Measurements from ENCODE around the gene MED16.

Gene MED16

DNA sequence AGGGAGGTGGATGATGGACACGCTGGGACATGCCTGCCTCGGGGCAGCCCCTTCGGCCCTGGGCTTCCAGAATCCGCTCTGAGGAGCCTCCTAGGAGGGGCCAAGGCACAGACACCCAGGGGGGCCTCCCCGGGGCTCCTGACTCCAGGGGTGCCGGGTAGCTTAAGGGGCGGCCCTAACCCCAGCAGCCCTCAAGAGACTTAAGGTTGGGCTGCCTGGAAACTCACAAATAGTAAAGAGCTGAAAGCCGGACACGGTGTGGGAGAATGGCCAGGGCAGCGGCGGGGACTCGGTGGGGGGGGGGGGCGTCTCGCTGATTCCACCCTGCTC is 40.5 kb upstream of the MED16 start:
- H2AFZ ChIP-seq (ENCODE audit: low read depth, low read length, severe bottlenecking): no peak overlapping the region
- H3F3A ChIP-seq (ENCODE audit: insufficient read depth): no peaks in the 10 kb centered on the region
- H3K79me2 ChIP-seq (ENCODE audit: insufficient read depth, low read length): no peaks in the 10 kb centered on the region
- no peak overlapping the region for H3K4me2 ChIP-seq (ENCODE audit: low read depth, low read length, poor library complexity, severe bottlenecking)
- no peak overlapping the region for H3K9ac ChIP-seq (ENCODE audit: low read length)
- no peaks in the 10 kb centered on the region for H3K9me3 ChIP-seq (ENCODE audit: insufficient read depth, low read length)
- TF ChIP-seq, protein P1, sequence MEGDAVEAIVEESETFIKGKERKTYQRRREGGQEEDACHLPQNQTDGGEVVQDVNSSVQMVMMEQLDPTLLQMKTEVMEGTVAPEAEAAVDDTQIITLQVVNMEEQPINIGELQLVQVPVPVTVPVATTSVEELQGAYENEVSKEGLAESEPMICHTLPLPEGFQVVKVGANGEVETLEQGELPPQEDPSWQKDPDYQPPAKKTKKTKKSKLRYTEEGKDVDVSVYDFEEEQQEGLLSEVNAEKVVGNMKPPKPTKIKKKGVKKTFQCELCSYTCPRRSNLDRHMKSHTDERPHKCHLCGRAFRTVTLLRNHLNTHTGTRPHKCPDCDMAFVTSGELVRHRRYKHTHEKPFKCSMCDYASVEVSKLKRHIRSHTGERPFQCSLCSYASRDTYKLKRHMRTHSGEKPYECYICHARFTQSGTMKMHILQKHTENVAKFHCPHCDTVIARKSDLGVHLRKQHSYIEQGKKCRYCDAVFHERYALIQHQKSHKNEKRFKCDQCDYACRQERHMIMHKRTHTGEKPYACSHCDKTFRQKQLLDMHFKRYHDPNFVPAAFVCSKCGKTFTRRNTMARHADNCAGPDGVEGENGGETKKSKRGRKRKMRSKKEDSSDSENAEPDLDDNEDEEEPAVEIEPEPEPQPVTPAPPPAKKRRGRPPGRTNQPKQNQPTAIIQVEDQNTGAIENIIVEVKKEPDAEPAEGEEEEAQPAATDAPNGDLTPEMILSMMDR (IDR thresholded peaks at IDR 0.05; ENCODE audit: insufficient read depth, low read length, poor library complexity, severe bottlenecking): no peak
- no peak for TF ChIP-seq EZH2phosphoT487 (conservative IDR thresholded peaks at IDR 0.05; ENCODE audit: low read length)
- H3K4me3 ChIP-seq (ENCODE audit: insufficient read depth, low read length, poor library complexity, severe bottlenecking): no peak overlapping the region
- H3K9me2 ChIP-seq (replicated peaks; ENCODE audit: insufficient read depth, low read length): no peaks in the 10 kb centered on the region
- no peaks in the 10 kb centered on the region for H4K20me1 ChIP-seq (ENCODE audit: low read depth, low read length)
- H3K27me3 ChIP-seq (ENCODE audit: low read length): no peaks in the 10 kb centered on the region
- no peaks in the 10 kb centered on the region for H3K36me3 ChIP-seq (ENCODE audit: low read length)
- no peak overlapping the region for H3K27ac ChIP-seq (ENCODE audit: low read depth, low read length)

DNA sequence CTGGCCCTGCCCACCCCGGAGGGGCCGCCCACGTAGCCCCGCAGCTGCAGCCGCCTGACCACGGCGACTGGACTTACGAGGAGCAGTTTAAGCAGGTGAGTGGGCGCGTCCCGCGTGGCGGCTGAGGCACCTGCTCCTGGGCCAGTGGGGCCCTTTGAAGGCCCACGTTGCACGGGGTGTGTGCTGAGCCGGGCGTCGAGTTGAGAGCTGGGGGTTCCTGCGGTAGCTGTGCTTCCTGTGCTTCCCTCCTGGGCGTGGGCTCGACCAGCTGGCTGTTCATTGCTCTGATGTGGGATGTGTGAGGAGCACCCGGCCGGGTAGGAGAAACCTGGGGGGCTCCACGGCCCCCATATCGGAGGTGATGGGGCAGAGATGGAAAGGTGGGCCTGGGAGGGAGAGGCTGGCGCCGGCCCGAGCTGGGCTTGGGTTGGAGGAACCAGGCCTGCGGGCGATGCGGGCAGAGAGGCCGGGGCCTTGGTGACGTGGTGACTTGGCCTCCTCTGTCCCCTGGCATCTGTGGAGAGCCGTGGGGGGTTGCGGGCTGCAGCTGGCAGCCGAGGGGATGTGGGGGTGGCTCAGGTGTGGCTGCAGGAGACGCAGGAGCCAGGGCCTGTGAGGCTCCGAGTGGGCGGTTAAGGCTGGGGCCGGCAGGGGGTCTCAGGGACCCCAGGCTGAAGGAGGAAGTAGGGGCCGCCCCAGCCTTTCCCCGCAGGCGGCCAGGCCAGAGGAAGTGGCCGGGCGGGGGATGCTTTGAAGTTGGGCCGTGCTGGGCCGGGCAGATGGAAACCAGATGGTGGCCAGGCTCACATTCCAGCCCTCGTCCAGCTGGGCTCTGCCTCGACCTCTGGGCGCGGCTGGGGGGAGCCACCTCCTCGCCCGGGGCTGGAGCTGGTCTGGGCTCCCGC is 39.9 kb upstream of the MED16 start:
- no peaks in the 10 kb centered on the region for H3K9me3 ChIP-seq (ENCODE audit: insufficient read depth, low read length)
- no peaks in the 10 kb centered on the region for H3K36me3 ChIP-seq (ENCODE audit: low read length)
- H3K27me3 ChIP-seq (ENCODE audit: low read length): no peaks in the 10 kb centered on the region
- H3F3A ChIP-seq (ENCODE audit: insufficient read depth): no peaks in the 10 kb centered on the region
- H4K20me1 ChIP-seq (ENCODE audit: low read depth, low read length): no peaks in the 10 kb centered on the region
- no peak overlapping the region for H3K27ac ChIP-seq (ENCODE audit: low read depth, low read length)
- H3K79me2 ChIP-seq (ENCODE audit: insufficient read depth, low read length): no peaks in the 10 kb centered on the region
- no peaks in the 10 kb centered on the region for H3K9me2 ChIP-seq (replicated peaks; ENCODE audit: insufficient read depth, low read length)
- no peak overlapping the region for H2AFZ ChIP-seq (ENCODE audit: low read depth, low read length, severe bottlenecking)
- TF ChIP-seq, protein P1 (IDR thresholded peaks at IDR 0.05; ENCODE audit: insufficient read depth, low read length, poor library complexity, severe bottlenecking): no peak
- TF ChIP-seq EZH2phosphoT487 (conservative IDR thresholded peaks at IDR 0.05; ENCODE audit: low read length): no peak
- no peak overlapping the region for H3K4me2 ChIP-seq (ENCODE audit: low read depth, low read length, poor library complexity, severe bottlenecking)
- no peak overlapping the region for H3K9ac ChIP-seq (ENCODE audit: low read length)
- H3K4me3 ChIP-seq (ENCODE audit: insufficient read depth, low read length, poor library complexity, severe bottlenecking): no peak overlapping the region

DNA sequence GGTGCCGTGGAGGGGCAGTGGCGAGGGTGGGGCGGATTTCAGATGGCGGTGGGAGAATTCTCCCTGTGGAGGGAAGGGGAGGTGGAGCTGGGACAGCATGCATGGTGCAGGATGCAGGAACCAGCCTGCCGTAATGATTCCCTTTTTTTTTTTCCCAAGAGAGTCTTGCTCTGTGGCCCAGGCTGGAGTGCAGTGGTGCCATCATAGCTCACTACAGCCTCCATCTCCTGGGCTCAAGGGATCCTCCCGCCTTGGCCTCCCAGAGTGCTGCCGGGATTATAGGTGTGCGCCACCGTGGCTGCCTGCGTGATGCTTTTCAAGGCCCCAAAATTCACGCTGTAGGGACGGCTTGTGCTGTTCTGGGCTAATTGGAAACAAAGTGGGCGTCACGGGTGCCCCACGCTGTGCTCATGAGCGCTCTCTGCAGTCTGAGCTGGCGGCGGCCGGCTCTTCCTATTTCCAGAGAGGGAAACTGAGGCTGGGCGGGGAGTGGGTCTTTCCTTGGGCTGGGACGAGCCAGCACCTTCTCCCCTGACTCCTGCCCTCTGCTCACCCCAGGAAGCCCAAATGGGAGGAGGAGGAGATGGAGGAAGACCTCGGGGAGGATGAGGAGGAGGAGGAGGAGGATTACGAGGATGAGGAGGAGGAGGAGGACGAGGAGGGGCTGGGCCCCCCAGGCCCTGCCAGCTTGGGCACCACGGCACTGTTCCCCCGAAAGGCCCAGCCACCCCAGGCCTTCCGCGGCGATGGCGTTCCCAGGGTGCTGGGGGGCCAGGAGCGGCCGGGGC is 39.1 kb upstream of the MED16 start:
- H3K9me3 ChIP-seq (ENCODE audit: insufficient read depth, low read length): no peaks in the 10 kb centered on the region
- H3K27ac ChIP-seq (ENCODE audit: low read depth, low read length): no peak overlapping the region
- no peaks in the 10 kb centered on the region for H3K36me3 ChIP-seq (ENCODE audit: low read length)
- no peaks in the 10 kb centered on the region for H3K27me3 ChIP-seq (ENCODE audit: low read length)
- no peak overlapping the region for H3K9ac ChIP-seq (ENCODE audit: low read length)
- H3F3A ChIP-seq (ENCODE audit: insufficient read depth): no peaks in the 10 kb centered on the region
- H3K4me2 ChIP-seq (ENCODE audit: low read depth, low read length, poor library complexity, severe bottlenecking): no peak overlapping the region
- H3K9me2 ChIP-seq (replicated peaks; ENCODE audit: insufficient read depth, low read length): no peaks in the 10 kb centered on the region
- H2AFZ ChIP-seq (ENCODE audit: low read depth, low read length, severe bottlenecking): no peak overlapping the region
- TF ChIP-seq EZH2phosphoT487 (conservative IDR thresholded peaks at IDR 0.05; ENCODE audit: low read length): no peak
- TF ChIP-seq, protein P1 (IDR thresholded peaks at IDR 0.05; ENCODE audit: insufficient read depth, low read length, poor library complexity, severe bottlenecking): no peak
- H4K20me1 ChIP-seq (ENCODE audit: low read depth, low read length): no peaks in the 10 kb centered on the region
- H3K4me3 ChIP-seq (ENCODE audit: insufficient read depth, low read length, poor library complexity, severe bottlenecking): no peak overlapping the region
- no peaks in the 10 kb centered on the region for H3K79me2 ChIP-seq (ENCODE audit: insufficient read depth, low read length)
